Measurements from ENCODE around the gene PRDM15. TPM values are rescaled to one million over a fixed set of nuclear protein-coding genes. Genes with fewer than 3 reads are reported as not detected.

PRDM15 gene
- total RNA-seq, 1 experiment from 2014 or later: 9.9 TPM

- H3K79me2 ChIP-seq (ENCODE audit: insufficient read depth, low read length): no peaks in the 10 kb centered on the region
- no peak overlapping the region for H3K56ac ChIP-seq (ENCODE audit: insufficient read length, low read depth, low read length)
- no peak overlapping the region for H2BK12ac ChIP-seq (ENCODE audit: insufficient read length, low read depth, low read length)
- WGBS (ENCODE audit: extremely low coverage, insufficient read length, low lambda C conversion rate): no CpG with 5 or more reads among the region's 18 CpGs
- no peak overlapping the region for H3K9ac ChIP-seq (ENCODE audit: extremely low read depth, insufficient read length, low read length)
- no peak overlapping the region for H2BK15ac ChIP-seq (ENCODE audit: low read depth, low read length)
- peaks cover 12 to 45% (median 25%) of the 10 kb centered on the region in 3 experiments for H3K36me3 Mint-ChIP-seq (ENCODE audit: insufficient read depth in 1 of 3, low read depth in 3 of 3)
- H2BK5ac ChIP-seq (ENCODE audit: insufficient read length, low read length): no peak overlapping the region
- H3K4ac ChIP-seq (ENCODE audit: low read depth, low read length): no peak overlapping the region
- no peak for DNase-seq
- H3K23me2 ChIP-seq (ENCODE audit: insufficient read length, low read depth, low read length, poor library complexity, severe bottlenecking): no peaks in the 10 kb centered on the region
- H3K4me1 ChIP-seq (ENCODE audit: insufficient read depth, low read length): no peaks in the 10 kb centered on the region
- H3K27me3 ChIP-seq (ENCODE audit: insufficient read depth, low read length): no peaks in the 10 kb centered on the region
- H3T11ph ChIP-seq (ENCODE audit: low read length): no peak overlapping the region
- H4K91ac ChIP-seq (ENCODE audit: insufficient read length, low read depth, low read length): no peak overlapping the region
- TF ChIP-seq CTCF (conservative IDR thresholded peaks at IDR 0.05): no peak
- H3K4me2 ChIP-seq (ENCODE audit: insufficient read depth, insufficient read length, low read length): no peak overlapping the region
- H3K27me3 Mint-ChIP-seq (ENCODE audit: low read depth): no peaks in the 10 kb centered on the region
- peaks cover 7% of the 10 kb centered on the region in 2 experiments; a peak in 4 of 5 replicates for H3K9me3 Mint-ChIP-seq
- no peak overlapping the region for H2AK5ac ChIP-seq (ENCODE audit: insufficient read length, low read length)
- H2BK120ac ChIP-seq (ENCODE audit: low read depth, low read length, poor library complexity, severe bottlenecking): no peak overlapping the region
- no peak overlapping the region for H2AFZ ChIP-seq (ENCODE audit: low read length)
- no peaks in the 10 kb centered on the region for H3K4me1 Mint-ChIP-seq
- H3K27ac ChIP-seq (ENCODE audit: insufficient read length, low read depth, low read length): no peak overlapping the region
- no peaks in the 10 kb centered on the region for H4K20me1 ChIP-seq (ENCODE audit: control insufficient read depth, insufficient read depth, insufficient read length)
- H3K9me3 ChIP-seq (ENCODE audit: control insufficient read depth, low read depth, low read length): no peaks in the 10 kb centered on the region
- H3K79me1 ChIP-seq (ENCODE audit: insufficient read depth, low read depth, low read length, poor library complexity, severe bottlenecking): no peaks in the 10 kb centered on the region
- H3K23ac ChIP-seq (ENCODE audit: insufficient read length, low read depth, low read length): no peak overlapping the region
- no peak overlapping the region for H3K4me3 Mint-ChIP-seq
- H3K27ac Mint-ChIP-seq: no peak overlapping the region
- H3K18ac ChIP-seq (ENCODE audit: insufficient read length, low read depth, low read length): no peak overlapping the region
- no peak overlapping the region for H3K14ac ChIP-seq (ENCODE audit: insufficient read depth, low read length)
- no peak overlapping the region for H4K5ac ChIP-seq (ENCODE audit: insufficient read length, low read depth, low read length)
- no peak overlapping the region for H2BK20ac ChIP-seq (ENCODE audit: low read depth, low read length, poor library complexity, severe bottlenecking)
- no peak overlapping the region for H4K8ac ChIP-seq (replicated peaks; ENCODE audit: insufficient read length, low read depth, low read length)
Observed at GRCh38 chr21:41808094-41808493, 71.0 kb downstream of the PRDM15 start.

All from H9 (cell line).